Measurements from ENCODE around the gene EMC9.

EMC9 gene

GRCh38 chr14:24141097-24141880 lies at the start of gene EMC9:
Gene EMC9 (minus strand): TSS chr14:24141591. CDS start chr14:24141304, 287 bp downstream.
- DNase-seq: peak; percentile 98 to 99

- DNase-seq: no peak
These were observed 49.0 kb upstream of the EMC9 start for GRCh38 chr14:24190416-24190815.

- DNase-seq: no peak
These were observed 48.1 kb upstream of the EMC9 start for GRCh38 chr14:24189460-24189859.

GRCh38 chr14:24189059-24189375 lies 47.6 kb upstream of the EMC9 start:
- no peak for DNase-seq

GRCh38 chr14:24188251-24189058 lies 47.1 kb upstream of the EMC9 start, which contains the start of gene IPO4:
Gene IPO4 (minus strand): TSS chr14:24188816. CDS start chr14:24188787, 29 bp downstream.
- peak; percentile 93 to 95 for DNase-seq

- no peak for DNase-seq
These were observed 46.1 kb upstream of the EMC9 start for GRCh38 chr14:24187539-24187915.

GRCh38 chr14:24186831-24187538 lies 45.6 kb upstream of the EMC9 start:
- no peak for DNase-seq

- no peak for DNase-seq
These were observed 44.4 kb upstream of the EMC9 start for GRCh38 chr14:24185741-24186140.

- DNase-seq: no peak
These were observed 43.6 kb upstream of the EMC9 start for GRCh38 chr14:24185026-24185425.

GRCh38 chr14:24184104-24184970 lies 42.9 kb upstream of the EMC9 start:
- no peak for DNase-seq

GRCh38 chr14:24183014-24183481 lies 41.7 kb upstream of the EMC9 start:
- DNase-seq: no peak

- no peak for DNase-seq
These were observed 40.9 kb upstream of the EMC9 start for GRCh38 chr14:24182110-24182882.

- DNase-seq: no peak
These were observed 40.1 kb upstream of the EMC9 start for GRCh38 chr14:24181371-24182077.

GRCh38 chr14:24179961-24180796 lies 38.8 kb upstream of the EMC9 start:
- peak; percentile 16 to 51 for DNase-seq

GRCh38 chr14:24179294-24179960 lies 38.0 kb upstream of the EMC9 start:
- DNase-seq: no peak

GRCh38 chr14:24178399-24179178 lies 37.2 kb upstream of the EMC9 start:
- no peak for DNase-seq

- DNase-seq: no peak
These were observed 36.5 kb upstream of the EMC9 start for GRCh38 chr14:24177891-24178290.

- DNase-seq: no peak
These were observed 35.8 kb upstream of the EMC9 start for GRCh38 chr14:24177041-24177825.
